C4-2B (cell line): ENCODE measurements around the gene TSPEAR.

Source experiments
- H3K27ac ChIP-seq: fragments of 450-650 bp; 2 replicates; pipeline ENCODE4 v1.5.1; 2017
- ZFX ChIP-seq: fragments of 450-650 bp; IDR thresholded peaks from 2 replicates; pipeline ENCODE4 v1.6.1; 2017
- TF ChIP-seq, protein P1 (sequence below): fragments of 450-650 bp; conservative IDR thresholded peaks from 2 replicates; pipeline ENCODE4 v1.5.1; 2017; ENCODE audit warnings: mild to moderate bottlenecking

Gene TSPEAR

DNA sequence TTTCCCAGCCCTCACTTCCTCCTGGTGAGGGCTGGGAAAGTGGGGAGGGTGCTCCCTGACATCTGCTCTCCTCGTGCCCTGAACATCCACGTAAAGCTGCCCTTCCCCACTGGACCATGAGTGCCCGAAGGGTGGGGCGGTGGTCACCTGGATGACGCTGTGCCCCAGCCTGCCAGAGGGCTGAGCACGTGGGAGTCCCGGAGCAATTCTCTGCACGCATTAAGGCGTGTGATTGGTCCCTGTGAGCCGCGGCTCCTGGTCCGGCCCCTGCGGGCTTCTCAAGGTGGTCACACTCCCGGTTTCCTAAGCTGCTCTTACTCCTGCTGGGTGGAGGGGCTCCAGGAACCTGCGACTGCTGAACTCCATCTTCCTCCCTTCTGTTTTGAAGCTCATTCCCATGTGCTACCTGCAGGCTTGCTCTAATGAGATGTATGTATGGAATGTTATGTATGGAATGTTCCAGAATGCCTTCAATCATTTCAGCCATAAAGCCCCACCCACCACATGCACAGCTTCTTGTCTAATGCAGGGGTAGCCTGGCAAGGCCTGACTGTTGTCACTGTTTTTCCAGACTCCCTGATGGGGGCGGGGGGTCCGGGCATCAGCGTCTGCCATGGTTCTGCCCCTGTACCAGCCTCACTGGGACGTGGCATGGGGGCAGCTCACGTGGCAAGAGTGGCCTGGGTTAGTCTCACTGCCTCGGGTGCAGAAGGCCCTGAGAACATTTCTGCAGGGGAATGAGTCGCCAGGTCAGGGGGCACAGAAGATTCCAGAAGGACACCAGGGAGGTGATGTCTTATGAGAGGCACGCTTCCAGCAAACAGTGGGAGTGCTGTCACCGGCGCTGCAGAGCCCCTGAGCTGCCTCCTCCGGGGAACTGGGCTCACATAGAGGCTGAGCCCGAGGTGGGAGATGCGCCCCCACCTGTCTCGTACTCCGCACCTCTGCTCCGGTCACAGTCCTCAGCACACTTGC is 190.8 kb downstream of the TSPEAR start:
- TF ChIP-seq, protein P1, sequence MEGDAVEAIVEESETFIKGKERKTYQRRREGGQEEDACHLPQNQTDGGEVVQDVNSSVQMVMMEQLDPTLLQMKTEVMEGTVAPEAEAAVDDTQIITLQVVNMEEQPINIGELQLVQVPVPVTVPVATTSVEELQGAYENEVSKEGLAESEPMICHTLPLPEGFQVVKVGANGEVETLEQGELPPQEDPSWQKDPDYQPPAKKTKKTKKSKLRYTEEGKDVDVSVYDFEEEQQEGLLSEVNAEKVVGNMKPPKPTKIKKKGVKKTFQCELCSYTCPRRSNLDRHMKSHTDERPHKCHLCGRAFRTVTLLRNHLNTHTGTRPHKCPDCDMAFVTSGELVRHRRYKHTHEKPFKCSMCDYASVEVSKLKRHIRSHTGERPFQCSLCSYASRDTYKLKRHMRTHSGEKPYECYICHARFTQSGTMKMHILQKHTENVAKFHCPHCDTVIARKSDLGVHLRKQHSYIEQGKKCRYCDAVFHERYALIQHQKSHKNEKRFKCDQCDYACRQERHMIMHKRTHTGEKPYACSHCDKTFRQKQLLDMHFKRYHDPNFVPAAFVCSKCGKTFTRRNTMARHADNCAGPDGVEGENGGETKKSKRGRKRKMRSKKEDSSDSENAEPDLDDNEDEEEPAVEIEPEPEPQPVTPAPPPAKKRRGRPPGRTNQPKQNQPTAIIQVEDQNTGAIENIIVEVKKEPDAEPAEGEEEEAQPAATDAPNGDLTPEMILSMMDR = no peak
- no peak for TF ChIP-seq ZFX
- H3K27ac ChIP-seq = no peak overlapping the region

DNA sequence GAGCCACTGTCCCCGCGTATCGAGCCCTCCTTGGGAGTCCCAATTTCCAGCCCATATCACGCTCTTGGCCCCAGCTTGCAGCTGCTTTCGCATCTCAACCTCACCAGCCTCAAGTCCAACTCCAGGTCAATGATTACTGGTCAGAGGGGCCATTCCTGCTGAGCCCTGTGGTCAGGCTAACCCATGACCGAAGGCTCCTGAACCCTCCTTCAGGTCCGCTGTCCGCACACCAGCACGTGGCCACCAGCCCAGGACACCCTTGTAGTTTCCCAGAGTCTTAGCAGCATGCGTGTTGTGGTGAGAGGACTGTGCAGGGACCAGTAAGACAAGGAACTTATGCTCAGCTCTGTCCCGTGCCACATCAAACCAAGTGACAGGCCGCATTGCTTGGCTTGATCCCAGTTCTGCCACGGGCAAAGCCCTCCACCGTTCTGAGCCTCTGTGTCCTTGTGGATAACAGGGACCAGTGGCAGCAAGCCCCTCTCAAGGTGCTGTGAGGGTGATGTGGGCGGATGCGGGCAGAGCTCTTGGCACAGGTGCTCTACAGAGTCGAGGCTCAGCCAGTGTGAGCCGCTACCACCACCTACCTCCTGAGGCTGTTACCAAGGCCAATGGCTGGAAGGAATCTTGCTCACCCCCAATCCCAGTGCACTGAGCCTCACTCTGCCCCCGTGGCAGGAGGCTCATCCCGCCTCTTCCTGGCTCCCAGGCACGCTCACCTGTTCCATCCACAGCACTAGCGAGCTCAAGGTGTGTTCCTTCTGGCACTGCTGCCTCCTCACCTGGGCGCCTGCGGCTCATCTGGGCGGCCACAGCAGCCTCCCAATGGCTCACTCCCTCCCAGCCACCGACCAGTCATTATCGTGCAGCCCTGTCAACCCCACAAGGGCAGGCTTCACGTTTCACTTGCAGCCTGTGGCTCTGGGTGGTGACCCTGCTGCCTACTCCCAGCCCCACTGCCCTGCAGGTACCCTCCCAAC is 191.7 kb downstream of the TSPEAR start:
- H3K27ac ChIP-seq = no peak overlapping the region
- TF ChIP-seq, protein P1 = no peak
- no peak for TF ChIP-seq ZFX

DNA sequence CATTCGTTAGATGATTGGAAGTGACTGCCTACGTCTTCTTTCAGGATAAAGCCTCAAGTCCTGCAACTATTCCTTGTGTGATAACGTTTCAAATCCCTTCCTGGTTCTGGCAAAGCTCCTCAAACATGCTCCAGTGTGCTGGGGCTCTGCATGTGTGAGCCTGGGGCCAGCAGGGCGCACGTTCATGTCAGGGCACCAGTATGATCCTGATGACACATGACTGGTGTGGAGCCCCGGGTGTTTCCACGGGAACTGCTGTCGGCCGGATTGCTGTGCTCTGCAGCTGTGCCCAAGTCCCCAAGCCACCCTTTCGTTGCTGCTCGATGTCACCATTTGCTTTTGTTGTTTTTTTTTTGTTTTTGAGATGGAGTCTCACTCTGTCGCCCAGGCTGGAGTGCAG is 192.7 kb downstream of the TSPEAR start:
- H3K27ac ChIP-seq = peak overlapping the region; percentile 74
- TF ChIP-seq, protein P1 = no peak
- no peak for TF ChIP-seq ZFX

DNA sequence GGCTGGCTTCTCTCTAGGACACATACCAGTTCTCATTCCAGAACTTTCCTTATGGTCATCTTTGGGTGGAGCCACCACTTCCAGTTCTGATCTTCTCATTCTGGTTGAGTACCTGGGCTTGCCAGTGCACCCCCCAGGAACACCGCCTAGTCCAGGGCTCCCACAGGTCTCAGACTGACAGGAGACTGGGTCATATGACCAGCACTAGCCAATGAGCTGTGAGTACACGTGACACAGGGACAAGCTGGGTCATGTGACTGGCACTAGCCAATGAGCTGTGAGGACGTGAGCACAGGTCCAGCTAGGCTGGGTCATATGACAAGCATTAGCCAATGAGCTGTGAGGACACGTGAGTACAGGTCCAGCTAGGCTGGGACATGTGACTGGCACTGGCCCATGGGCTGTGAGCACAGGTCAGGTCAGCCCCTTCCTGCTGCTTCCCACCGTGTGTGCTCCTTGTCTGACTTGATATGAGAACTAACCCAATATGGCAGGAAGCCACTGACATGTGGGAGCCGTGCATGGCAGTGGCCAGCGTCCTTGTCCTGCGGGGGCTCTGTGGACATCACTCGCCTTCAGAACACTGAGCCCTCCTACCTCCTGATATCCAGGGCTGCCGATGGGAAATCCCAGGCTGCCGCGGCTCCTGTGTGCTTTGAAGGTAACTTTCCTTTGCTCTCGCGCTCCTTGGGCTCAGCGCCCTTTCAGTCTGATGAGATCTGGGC is 194.0 kb downstream of the TSPEAR start:
- H3K27ac ChIP-seq = peak overlapping the region; percentile 74
- no peak for TF ChIP-seq ZFX
- TF ChIP-seq, protein P1 = no peak

DNA sequence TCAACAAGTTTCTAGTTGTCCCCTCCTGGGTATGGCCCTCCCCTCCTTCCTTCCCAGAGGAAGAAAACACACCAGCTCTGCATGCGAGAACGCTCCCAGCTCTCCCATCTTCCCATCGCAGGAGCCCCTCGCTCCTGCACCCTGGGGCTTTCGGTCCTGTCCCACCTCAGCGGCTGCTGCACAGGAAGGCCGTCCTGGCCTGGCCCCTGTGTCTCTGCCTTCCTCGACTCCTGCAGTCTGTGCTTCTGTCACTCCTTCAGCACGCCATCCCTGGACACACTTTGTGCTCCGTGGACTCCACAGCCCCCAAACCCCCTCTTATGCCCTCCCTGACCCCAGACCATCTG is 194.6 kb downstream of the TSPEAR start:
- TF ChIP-seq ZFX = no peak
- TF ChIP-seq, protein P1 = no peak
- H3K27ac ChIP-seq = peak overlapping the region; percentile 74

DNA sequence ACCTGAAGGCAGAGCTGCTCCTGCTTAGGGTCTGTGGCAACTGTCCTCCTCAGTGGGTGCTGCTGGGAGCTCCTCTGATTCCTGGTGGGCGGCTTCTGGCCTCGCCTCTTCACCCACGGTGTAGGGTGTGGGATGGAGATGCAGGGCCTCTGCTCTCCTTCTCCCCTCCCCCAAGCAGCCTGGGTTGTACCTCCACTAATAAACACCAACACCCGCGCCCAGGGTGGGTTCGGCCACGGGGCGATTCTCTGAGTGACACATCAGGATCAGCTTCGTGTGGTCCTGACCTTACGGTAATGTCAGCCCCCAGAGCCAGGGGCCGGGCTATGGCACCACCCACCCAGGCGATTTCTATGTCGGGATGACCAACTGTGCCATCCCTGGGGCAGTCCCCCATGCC is 195.0 kb downstream of the TSPEAR start:
- peak overlapping the region; percentile 74 for H3K27ac ChIP-seq
- TF ChIP-seq, protein P1 = no peak
- TF ChIP-seq ZFX = no peak
